Psoas muscle (tissue), 8 donors: Measurements from ENCODE around the gene IGF1R. TPM values are rescaled to one million over a fixed set of nuclear protein-coding genes. Genes with fewer than 3 reads are reported as not detected.

Experiments
- ATAC-seq, 4 donors: fragments of 200-7000 bp; cut with Tn5 transposase; one replicate each; pipeline ENCODE4 v1.9.1; 2020; ENCODE audit warnings: moderate library complexity in 3 of 4, mild to moderate bottlenecking in 2 of 4
- DNase-seq, 2 donors: peaks; one replicate each; pipeline ENCODE4 v3.0.0-alpha.2; 2020
- H3K27ac ChIP-seq: fragments of 200-600 bp; one replicate; pipeline ENCODE4 v1.8.0; 2022
- H3K27me3 ChIP-seq, 3 donors: fragments of 200-600 bp in 1 of 3; one replicate each; pipeline versions ENCODE4 v1.6.1 to v1.8.0; 2013 to 2022; ENCODE audit warnings: low read length in 2 of 3, mild to moderate bottlenecking in 2 of 3, moderate library complexity in 1 of 3; ENCODE audit not compliant: insufficient read depth in 3 of 3
- H3K36me3 ChIP-seq, 2 donors: fragments of 200-600 bp in 1 of 2; one replicate each; pipeline versions ENCODE4 v1.6.1 to v1.8.0; 2013 to 2022; ENCODE audit warnings: low read depth in 1 of 2, mild to moderate bottlenecking in 1 of 2, moderate library complexity in 1 of 2; ENCODE audit not compliant: insufficient read depth in 1 of 2
- H3K4me1 ChIP-seq: fragments of 200-600 bp; one replicate; pipeline ENCODE4 v1.8.0; 2022
- H3K4me3 ChIP-seq: fragments of 200-600 bp; one replicate; pipeline ENCODE4 v1.8.0; 2022; ENCODE audit warnings: mild to moderate bottlenecking
- H3K9me3 ChIP-seq: fragments of 200-600 bp; one replicate; pipeline ENCODE4 v1.8.0; 2022
- WGBS, 3 donors: extraction: QIAGEN DNeasy Blood & Tissue Kit; methylation state at CpG; one replicate each; pipeline versions ENCODE4 v1.1.6 to v1.1.7; 2013; 5-methylcytosine and 5-hydroxymethylcytosine counted together
- intact Hi-C, 2 donors: fragments of 100-400 bp; cut with DNase I; formaldehyde crosslinking; loops; one replicate each; pipeline versions ENCODE4 v1.11.0 to v1.14.2; 2022
- polyA plus RNA-seq, 3 donors: library from polyadenylated mRNA; stranded (reverse); fragments of 200-250 nt; gene quantifications; one replicate each; pipeline ENCODE4 v1.2.3, GENCODE V29; 2013
- total RNA-seq, 4 donors: library from RNA; stranded (reverse); fragmentation: NEBNext Ultra II Directional in 2 of 4; extraction: Animal tissue kit (Norgen Biotek cat#: 25700) in 2 of 4; gene quantifications; one replicate each; pipeline versions ENCODE4 v1.2.1 to v1.2.4, GENCODE V29; 2021 to 2023
- TF ChIP-seq, protein P1 (sequence below): fragments of 200-600 bp; IDR thresholded peaks from one replicate; pipeline ENCODE4 v1.8.0; 2022; ENCODE audit warnings: antibody characterized with exemption
- donor health status: healthy with polysubstance abuse.
- donor health status: DM: no; HTN: no; CAD: no; lungs with moderate emphysema.
- donor health status: Bipolar disorder and iron deficiency.
- donor health status: healthy.
- donor health status: DM: yes; HTN: yes; CAD: no.
- donor health status: DM: no; HTN: no; CAD: no.
- donor health status: DM: no; HTN: no; CAD: no.
- donor health status: DM: yes; HTN: yes; CAD: no.

The IGF1R gene
- total and polyA plus RNA-seq, 7 donors, result 2.1 to 20.4 (median 12.0) TPM

DNA sequence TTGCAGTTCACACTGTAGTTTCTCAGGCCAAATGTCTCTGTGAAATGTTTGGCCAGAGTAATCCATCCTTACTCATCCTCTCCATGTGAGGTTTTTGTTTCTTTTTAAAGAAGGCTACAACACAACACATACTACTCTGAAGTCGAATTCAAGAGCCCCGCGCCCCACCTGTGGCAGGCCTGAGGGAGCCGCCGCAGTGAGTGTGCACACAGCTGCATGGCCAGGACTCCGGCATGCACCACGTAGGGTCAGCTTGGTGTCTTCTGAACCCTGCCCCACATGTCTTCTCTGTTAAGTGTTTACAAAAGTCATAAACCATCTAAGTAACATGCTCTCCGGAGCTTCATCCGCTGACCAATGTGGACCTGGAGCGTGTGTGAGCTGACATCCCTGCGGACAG lies 300.6 kb downstream of the IGF1R start:
- Histone ChIP-seq H3K4me1 (peaks cover 71% of the 10 kb centered on the region), H3K27ac (peak overlapping the region; percentile 91), H3K4me3 (no peak overlapping the region), H3K9me3 (no peaks in the 10 kb centered on the region), H3K36me3 (peaks cover 0 to 23% of the 10 kb centered on the region in 2 donors), H3K27me3 (no peaks in the 10 kb centered on the region)
- 91 to 96% (median 92%) methylated on average over 11 of the region's 11 CpGs for WGBS, 3 donors
- ATAC-seq, result no peak
- intact Hi-C loops, result no loop called here
- no peak for DNase-seq
- TF ChIP-seq, protein P1, sequence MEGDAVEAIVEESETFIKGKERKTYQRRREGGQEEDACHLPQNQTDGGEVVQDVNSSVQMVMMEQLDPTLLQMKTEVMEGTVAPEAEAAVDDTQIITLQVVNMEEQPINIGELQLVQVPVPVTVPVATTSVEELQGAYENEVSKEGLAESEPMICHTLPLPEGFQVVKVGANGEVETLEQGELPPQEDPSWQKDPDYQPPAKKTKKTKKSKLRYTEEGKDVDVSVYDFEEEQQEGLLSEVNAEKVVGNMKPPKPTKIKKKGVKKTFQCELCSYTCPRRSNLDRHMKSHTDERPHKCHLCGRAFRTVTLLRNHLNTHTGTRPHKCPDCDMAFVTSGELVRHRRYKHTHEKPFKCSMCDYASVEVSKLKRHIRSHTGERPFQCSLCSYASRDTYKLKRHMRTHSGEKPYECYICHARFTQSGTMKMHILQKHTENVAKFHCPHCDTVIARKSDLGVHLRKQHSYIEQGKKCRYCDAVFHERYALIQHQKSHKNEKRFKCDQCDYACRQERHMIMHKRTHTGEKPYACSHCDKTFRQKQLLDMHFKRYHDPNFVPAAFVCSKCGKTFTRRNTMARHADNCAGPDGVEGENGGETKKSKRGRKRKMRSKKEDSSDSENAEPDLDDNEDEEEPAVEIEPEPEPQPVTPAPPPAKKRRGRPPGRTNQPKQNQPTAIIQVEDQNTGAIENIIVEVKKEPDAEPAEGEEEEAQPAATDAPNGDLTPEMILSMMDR, result no peak

GRCh38 chr15:98949624-98950023 lies 301.3 kb downstream of the IGF1R start:
- no peak overlapping the region for H3K4me3 ChIP-seq
- H3K4me1 ChIP-seq, result peaks cover 71% of the 10 kb centered on the region
- peaks cover 0 to 23% of the 10 kb centered on the region in 2 donors for H3K36me3 ChIP-seq
- H3K27ac ChIP-seq, result no peak overlapping the region
- TF ChIP-seq, protein P1, result no peak
- ATAC-seq, result no peak
- intact Hi-C loops, result loop anchor here in 1 of 2 donors (5.0 kb wide), 1 partner anchor 68 kb away; no protein-coding TSS in a partner anchor
- whole genome bisulfite sequencing, 3 donors, result 77 to 94% (median 88%) methylated on average over 6 of the region's 6 CpGs
- no peak for DNase-seq
- no peaks in the 10 kb centered on the region for H3K27me3 ChIP-seq
- H3K9me3 ChIP-seq, result no peaks in the 10 kb centered on the region

- Histone ChIP-seq H3K4me3 (no peak overlapping the region), H3K27ac (no peak overlapping the region), H3K36me3 (peaks cover 0 to 19% of the 10 kb centered on the region in 2 donors), H3K4me1 (peaks cover 71% of the 10 kb centered on the region), H3K9me3 (no peaks in the 10 kb centered on the region), H3K27me3 (no peaks in the 10 kb centered on the region)
- DNase-seq (no peak), ATAC-seq (no peak)
- TF ChIP-seq, protein P1, result no peak
- intact Hi-C loops, result loop anchor here in 1 of 2 donors (5.0 kb wide), 1 partner anchor 67 kb away; no protein-coding TSS in a partner anchor
These were observed 301.9 kb downstream of the IGF1R start for GRCh38 chr15:98950248-98950647.

- DNase-seq (no peak), ATAC-seq (no peak)
- H3K4me1 ChIP-seq, result peaks cover 71% of the 10 kb centered on the region
- H3K4me3 ChIP-seq, result no peak overlapping the region
- H3K36me3 ChIP-seq, result peaks cover 0 to 19% of the 10 kb centered on the region in 2 donors
- intact Hi-C loops, result loop anchor here in 1 of 2 donors (5.0 kb wide), 1 partner anchor 66 kb away; no protein-coding TSS in a partner anchor
- H3K9me3 ChIP-seq, result no peaks in the 10 kb centered on the region
- TF ChIP-seq, protein P1, result no peak
- 88 to 95% (median 92%) methylated on average over 7 of the region's 7 CpGs for WGBS, 3 donors
- H3K27me3 ChIP-seq, result no peaks in the 10 kb centered on the region
- H3K27ac ChIP-seq, result peak overlapping the region; percentile 72
These were observed 302.7 kb downstream of the IGF1R start for GRCh38 chr15:98951004-98951403.
